K562 (cell line): Measurements from ENCODE around the gene TAX1BP1. TPM values are rescaled to one million over a fixed set of nuclear protein-coding genes. Genes with fewer than 3 reads are reported as not detected.

Source experiments
- ATAC-seq: fragments of 200-7000 bp; cut with Tn5 transposase; 3 replicates; pipeline ENCODE4 v1.9.1; 2020; ENCODE audit warnings: moderate library complexity
- BruUV-seq: library from RNA; stranded (reverse); fragments of 400-500 nt; replicated peaks from 2 replicates; lab custom pipeline; 2021; lab: Mats Ljungman, UMichigan
- CTCF ChIA-PET: fragments of 300-600 bp; formaldehyde crosslinking; extraction: SDS; loops from one replicate; lab custom pipeline; 2021; ENCODE audit warnings: low intra/inter-chr PET ratio; lab: Yijun Ruan, JAX
- POLR2A ChIA-PET: fragments of 300-600, 350-650 bp; sonication (Branson Sonifier 250); formaldehyde crosslinking; extraction: SDS; loops from one replicate; lab custom pipeline; 2021; ENCODE audit warnings: antibody characterized with exemption, inconsistent platforms; lab: Yijun Ruan, JAX
- DNase-seq, 4 experiments: peaks; one replicate each; pipeline versions ENCODE4 v3.0.0 to v3.0.0-alpha.2; 2011 to 2018; ENCODE audit warnings: low spot score in 3 of 4, mixed read lengths in 3 of 4; ENCODE audit errors: extremely low read depth in 1 of 4
- FAIRE-seq: peaks from 2 replicates; lab custom pipeline; 2011; peaks lifted over from hg19 to GRCh38; lab: Jason Lieb, UNC
- H2AFZ ChIP-seq: 2 replicates; pipeline ENCODE4 v1.6.0; 2011; ENCODE audit warnings: low read depth, low read length, control low read depth, inconsistent platforms
- H3K27ac ChIP-seq: fragments of 200-600 bp; 3 replicates; pipeline ENCODE4 v1.8.0; 2011; ENCODE audit warnings: low read depth, mild to moderate bottlenecking, control low read depth, inconsistent platforms, low read length, moderate library complexity, mixed read lengths; ENCODE audit errors: extremely low read depth
- H3K27me3 ChIP-seq, 2 experiments: fragments of 300-600 bp in 1 of 2; 2 replicates in 1 of 2; 3 replicates in 1 of 2; pipeline versions ENCODE4 v1.6.0 to v1.8.0; 2011; ENCODE audit warnings: inconsistent platforms in 2 of 2, low read length in 2 of 2, mild to moderate bottlenecking in 1 of 2, mixed read lengths in 1 of 2, moderate library complexity in 1 of 2; ENCODE audit not compliant: control insufficient read depth in 2 of 2, insufficient read depth in 2 of 2
- H3K36me3 ChIP-seq: fragments of 300-600 bp; 3 replicates; pipeline ENCODE4 v1.8.0; 2011; ENCODE audit warnings: mild to moderate bottlenecking, low read length, inconsistent platforms; ENCODE audit not compliant: control insufficient read depth, insufficient read depth
- H3K4me1 ChIP-seq, 2 experiments: fragments of 200-600 bp in 1 of 2; replicated peaks in 1 of 2; 2 replicates in 1 of 2; 3 replicates in 1 of 2; pipeline versions ENCODE4 v1.5.1 to v1.8.0; 2011; ENCODE audit warnings: inconsistent platforms in 2 of 2, low read length in 2 of 2, mild to moderate bottlenecking in 1 of 2, mixed read lengths in 1 of 2, moderate library complexity in 1 of 2; ENCODE audit not compliant: control insufficient read depth in 2 of 2, insufficient read depth in 2 of 2
- H3K4me2 ChIP-seq: 2 replicates; pipeline ENCODE4 v1.6.1; 2011; ENCODE audit warnings: low read length, control low read depth, inconsistent platforms, mixed read lengths; ENCODE audit not compliant: insufficient read depth
- H3K4me3 ChIP-seq: fragments of 200-600 bp; sonication (generic), shearing (Covaris generic); 2 replicates; pipeline ENCODE4 v1.5.1; 2016; ENCODE audit warnings: control low read depth, inconsistent platforms
- H3K79me2 ChIP-seq: fragments of 200-600 bp; 3 replicates; pipeline ENCODE4 v1.8.0; 2011; ENCODE audit warnings: low read length, inconsistent platforms; ENCODE audit not compliant: control insufficient read depth, insufficient read depth
- H3K9ac ChIP-seq, 2 experiments: 2 replicates each; pipeline versions ENCODE4 v1.6.0 to v1.6.1; 2011; ENCODE audit warnings: low read depth in 2 of 2, low read length in 2 of 2, control low read depth in 1 of 2, inconsistent platforms in 1 of 2, mild to moderate bottlenecking in 1 of 2, mixed read lengths in 1 of 2; ENCODE audit not compliant: insufficient read depth in 1 of 2
- H3K9me1 ChIP-seq: one replicate; pipeline ENCODE4 v1.6.0; 2011; ENCODE audit warnings: inconsistent platforms, mild to moderate bottlenecking, low read length, moderate library complexity; ENCODE audit not compliant: control insufficient read depth, insufficient read depth
- H3K9me3 ChIP-seq: replicated peaks from 2 replicates; pipeline ENCODE4 v1.5.1; 2011; ENCODE audit warnings: low read depth, low read length, inconsistent platforms; ENCODE audit not compliant: control insufficient read depth, insufficient read depth
- H4K20me1 ChIP-seq: replicated peaks from 2 replicates; pipeline ENCODE4 v1.6.1; 2011; ENCODE audit warnings: low read length, inconsistent platforms, mixed read lengths; ENCODE audit not compliant: control insufficient read depth, insufficient read depth
- BDP1 ChIP-seq: IDR thresholded peaks from 3 replicates; pipeline ENCODE4 v1.6.1; 2011; ENCODE audit not compliant: insufficient read length, insufficient read depth
- CBX3 ChIP-seq, 2 experiments: IDR thresholded peaks; 1 replicate in 1 of 2; 2 replicates in 1 of 2; pipeline ENCODE4 v1.6.1; 2012; ENCODE audit warnings: inconsistent platforms in 2 of 2, low read length in 2 of 2, borderline replicate concordance in 1 of 2, control low read depth in 1 of 2
- CEBPB ChIP-seq: fragments of 450-650 bp; IDR thresholded peaks from 2 replicates; pipeline ENCODE4 v1.6.1; 2016; ENCODE audit warnings: missing genetic modification characterization, missing compliant biosample characterization
- DLX4 ChIP-seq: fragments of 250-450 bp; sonication (Bioruptor Pico); IDR thresholded peaks from 2 replicates; pipeline ENCODE4 v1.6.1; 2021; ENCODE audit warnings: mild to moderate bottlenecking
- DMBX1 ChIP-seq: fragments of 250-450 bp; sonication (Bioruptor Pico); IDR thresholded peaks from 2 replicates; pipeline ENCODE4 v1.8.0; 2022; ENCODE audit warnings: inconsistent platforms, mild to moderate bottlenecking, moderate library complexity, borderline replicate concordance
- ETV6 ChIP-seq, 3 experiments: fragments of 150-350 bp in 1 of 3; sonication (generic) in 1 of 3; formaldehyde crosslinking in 1 of 3; IDR thresholded peaks; 2 replicates each; pipeline versions ENCODE4 v1.6.1 to v1.8.0; 2014 to 2022; ENCODE audit warnings: borderline replicate concordance in 2 of 3, low read depth in 2 of 3, antibody characterized with exemption in 1 of 3, low read length in 1 of 3, mild to moderate bottlenecking in 1 of 3, missing genetic modification reagents in 1 of 3
- MTA1 ChIP-seq: fragments of 450-650 bp; IDR thresholded peaks from 2 replicates; pipeline ENCODE4 v1.6.1; 2017; ENCODE audit warnings: borderline replicate concordance
- MTA3 ChIP-seq: fragments of 450-650 bp; formaldehyde crosslinking; IDR thresholded peaks from 2 replicates; pipeline ENCODE4 v1.6.1; 2017; ENCODE audit warnings: mild to moderate bottlenecking, borderline replicate concordance
- MXD1 ChIP-seq: fragments of 250-450 bp; sonication (Bioruptor Pico); IDR thresholded peaks from 2 replicates; pipeline ENCODE4 v1.8.0; 2021; ENCODE audit warnings: borderline replicate concordance, mild to moderate bottlenecking, moderate library complexity; ENCODE audit not compliant: poor library complexity, severe bottlenecking
- NFE2 ChIP-seq: IDR thresholded peaks from 2 replicates; pipeline ENCODE4 v1.6.1; 2014; ENCODE audit warnings: antibody characterized with exemption, low read depth
- POLR2G ChIP-seq: fragments of 200-400 bp; formaldehyde crosslinking; IDR thresholded peaks from 2 replicates; pipeline ENCODE4 v1.6.1; 2017; ENCODE audit warnings: low read depth, mild to moderate bottlenecking, antibody characterized with exemption, low read length, moderate library complexity
- SAFB2 ChIP-seq: fragments of 200-400 bp; formaldehyde crosslinking; IDR thresholded peaks from 2 replicates; pipeline ENCODE4 v1.6.1; 2018; ENCODE audit warnings: borderline replicate concordance, low read length, low read depth, moderate library complexity; ENCODE audit not compliant: severe bottlenecking
- SNAPC5 ChIP-seq: fragments of 250-450 bp; sonication (Bioruptor Pico); IDR thresholded peaks from 2 replicates; pipeline ENCODE4 v1.8.0; 2021; ENCODE audit warnings: moderate library complexity, mild to moderate bottlenecking, inconsistent platforms
- TAF9B ChIP-seq: fragments of 450-650 bp; IDR thresholded peaks from 2 replicates; pipeline ENCODE4 v1.6.1; 2018; ENCODE audit warnings: mild to moderate bottlenecking; ENCODE audit not compliant: partially characterized antibody
- TRIM28 ChIP-seq: fragments of 450-650 bp; IDR thresholded peaks from 2 replicates; pipeline ENCODE4 v1.6.1; 2017
- ZNF24 ChIP-seq: fragments of 450-650 bp; IDR thresholded peaks from 2 replicates; pipeline ENCODE4 v1.6.1; 2016
- ZNF699 ChIP-seq: fragments of 250-450 bp; sonication (Bioruptor Pico); IDR thresholded peaks from 2 replicates; pipeline ENCODE4 v1.8.0; 2021; ENCODE audit warnings: mild to moderate bottlenecking, moderate library complexity; ENCODE audit not compliant: insufficient replicate concordance
- WGBS: fragments of 100-300 bp; shearing (Covaris generic); methylation state at CpG from one replicate; pipeline ENCODE4 v1.1.6; 2016; ENCODE audit warnings: low coverage, mixed read lengths; ENCODE audit not compliant: insufficient coverage; ENCODE audit errors: missing lambda C conversion rate; 5-methylcytosine and 5-hydroxymethylcytosine counted together
- in situ Hi-C: fragments of 300-500 bp; cut with MboI; formaldehyde crosslinking; loops from 4 replicates; pipeline ENCODE4 v1.15.0; 2018; ENCODE audit warnings: inconsistent platforms, mixed read lengths
- intact Hi-C: fragments of 100-400 bp; cut with micrococcal nuclease; formaldehyde crosslinking; loops from 2 replicates; pipeline ENCODE4 v1.14.2; 2022
- polyA plus RNA-seq, 8 experiments: library from polyadenylated mRNA; depleted of rRNA in 4 of 8; stranded (reverse) in 5 of 8; unstranded in 3 of 8; fragments of >200 nt; fragmentation: Nextera tagmentation in 2 of 8; fragmentation: Illumina TruSeq in 1 of 8; extraction: Ambion mirVana in 2 of 8; extraction: Trizol in 1 of 8; gene quantifications; 2 replicates each; pipeline versions ENCODE4 v1.2.1 to v1.2.3, GENCODE V29; 2011 to 2014; ENCODE audit warnings: inconsistent platforms in 1 of 8, missing spikeins in 1 of 8
- total RNA-seq, 7 experiments: library from RNA; depleted of rRNA in 6 of 7; stranded (reverse); fragments of >200 nt in 6 of 7; fragmentation: Illumina TruSeq in 2 of 7; extraction: Trizol in 2 of 7; gene quantifications; 2 replicates each; pipeline versions ENCODE4 v1.2.1 to v1.2.3, GENCODE V29; 2011 to 2021; ENCODE audit warnings: low replicate concordance in 1 of 7

Gene TAX1BP1
- total and polyA plus RNA-seq, 9 of the 15 experiments (the other 6 are each of a cell fraction or from before 2014, with no cell fraction given): 49.0 to 119 (median 75.9) TPM

- 75% methylated on average over 2 of the region's 2 CpGs for WGBS
- H3K36me3 ChIP-seq: no peaks in the 10 kb centered on the region; the same call in 2 of the 3 replicates
- H3K9me3 ChIP-seq: no peaks in the 10 kb centered on the region
- 0 out of 3 replicates have a peak, but pooled peaks cover 3% of the 10 kb centered on the region for H3K79me2 ChIP-seq
- intact Hi-C loops: no loop called here
- in situ Hi-C loops: loop anchor here (10.0 kb wide), 1 partner anchor 573 kb away; the partner anchor contains the start of gene HOXA13
- H3K9ac ChIP-seq: no peak overlapping the region
- H3K9me1 ChIP-seq: no peaks in the 10 kb centered on the region
- FAIRE-seq: no peak
- no TSS peak for BruUV-seq
- no peak for ATAC-seq
- H2AFZ ChIP-seq: no peak overlapping the region
- DNase-seq: no peak
- H3K4me2 ChIP-seq: no peak overlapping the region
- no peaks in the 10 kb centered on the region for H3K27me3 ChIP-seq
- POLR2A ChIA-PET: interaction anchor here (0.5 to 1.2 kb wide), 3 partner anchors 83 to 115 kb away, joined by 3 to 5 read pairs (median 4); partner anchors contain the start of gene HIBADH
- no peak overlapping the region for H3K4me3 ChIP-seq
- CTCF ChIA-PET: no interaction called here
- no peak for TF ChIP-seq ZNF699
- no peak for TF ChIP-seq TAF9B
- TF ChIP-seq ETV6 (IDR thresholded peaks at IDR 0.05; ENCODE audit: borderline replicate concordance in 1 of 2, low read depth in 2 of 2, low read length in 1 of 2): no peak
- no peak for TF ChIP-seq ETV6 (CRISPR knock-in tag; IDR thresholded peaks at IDR 0.05; ENCODE audit: borderline replicate concordance)
- TF ChIP-seq CEBPB (tag): no peak
- no peak for TF ChIP-seq MXD1 (CRISPR knock-in tag)
- TF ChIP-seq POLR2G: no peak
- no peak for TF ChIP-seq CBX3 (IDR thresholded peaks at IDR 0.05; ENCODE audit: borderline replicate concordance in 1 of 2, low read length in 2 of 2)
- no peak for TF ChIP-seq DLX4 (CRISPR knock-in tag)
- TF ChIP-seq ZNF24: no peak
- no peak for TF ChIP-seq DMBX1 (CRISPR knock-in tag)
- no peak for TF ChIP-seq MTA3
- no peak for TF ChIP-seq BDP1
- TF ChIP-seq TRIM28: no peak
- no peak for TF ChIP-seq MTA1
- TF ChIP-seq SAFB2: no peak
- TF ChIP-seq SNAPC5: no peak
- no peak for TF ChIP-seq NFE2
- peaks cover 0 to 5% of the 10 kb centered on the region in 2 experiments; a peak in 2 of 5 replicates for H3K4me1 ChIP-seq
- no peaks in the 10 kb centered on the region for H4K20me1 ChIP-seq
- H3K27ac ChIP-seq: no peak overlapping the region
Measured at GRCh38 chr7:27777662-27778061, 37.7 kb downstream of the TAX1BP1 start.
